Left lobe of liver (tissue), 2 donors: Measurements from ENCODE around the gene FREY1. TPM values are rescaled to one million over a fixed set of nuclear protein-coding genes. Genes with fewer than 3 reads are reported as not detected.

Experiments
- ATAC-seq: fragments of 200-7000 bp; cut with Tn5 transposase; one replicate; pipeline ENCODE4 v1.9.1; 2020; ENCODE audit warnings: mild to moderate bottlenecking, moderate library complexity
- DNase-seq: peaks from one replicate; pipeline ENCODE4 v3.0.0-alpha.2; 2020; ENCODE audit warnings: low spot score
- total RNA-seq: library from RNA; stranded (reverse); gene quantifications from one replicate; pipeline ENCODE4 v1.2.1, GENCODE V29; 2021
- donor health status: DM: no; HTN: no; CAD: no; lungs with moderate emphysema.
- donor health status: DM: no; HTN: yes; CAD: no.

The FREY1 gene
- total RNA-seq, 1 donor from 2014 or later: 0.68 TPM

DNA sequence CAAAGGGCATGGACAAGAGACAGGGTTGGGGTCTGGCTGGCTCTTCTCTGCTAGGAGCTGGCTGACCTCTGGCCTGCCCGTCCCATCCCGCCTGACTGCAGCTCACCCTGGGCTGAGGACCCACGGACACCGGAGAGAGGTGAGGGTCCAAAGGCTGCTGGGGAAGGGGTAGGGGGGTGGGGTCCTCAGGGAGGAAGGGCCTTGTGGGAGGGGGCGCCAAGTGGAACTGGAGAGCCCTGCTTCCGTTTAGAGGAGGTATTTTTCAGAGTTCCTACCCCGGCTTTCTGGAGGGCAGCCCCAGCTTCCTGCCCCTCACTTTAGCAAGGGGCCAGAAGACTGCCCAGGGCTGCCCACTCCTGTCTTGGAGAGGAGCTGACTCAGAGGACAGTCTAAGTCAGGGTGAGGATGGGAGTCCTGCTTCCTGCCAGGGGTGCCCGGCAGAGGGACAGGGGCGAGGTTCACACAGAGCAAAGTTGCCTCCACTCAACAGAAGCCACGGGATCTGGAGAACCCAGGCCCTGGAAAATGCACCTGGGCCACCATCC lies 22.5 kb upstream of the FREY1 start:
- DNase-seq (no peak), ATAC-seq (no peak)

DNA sequence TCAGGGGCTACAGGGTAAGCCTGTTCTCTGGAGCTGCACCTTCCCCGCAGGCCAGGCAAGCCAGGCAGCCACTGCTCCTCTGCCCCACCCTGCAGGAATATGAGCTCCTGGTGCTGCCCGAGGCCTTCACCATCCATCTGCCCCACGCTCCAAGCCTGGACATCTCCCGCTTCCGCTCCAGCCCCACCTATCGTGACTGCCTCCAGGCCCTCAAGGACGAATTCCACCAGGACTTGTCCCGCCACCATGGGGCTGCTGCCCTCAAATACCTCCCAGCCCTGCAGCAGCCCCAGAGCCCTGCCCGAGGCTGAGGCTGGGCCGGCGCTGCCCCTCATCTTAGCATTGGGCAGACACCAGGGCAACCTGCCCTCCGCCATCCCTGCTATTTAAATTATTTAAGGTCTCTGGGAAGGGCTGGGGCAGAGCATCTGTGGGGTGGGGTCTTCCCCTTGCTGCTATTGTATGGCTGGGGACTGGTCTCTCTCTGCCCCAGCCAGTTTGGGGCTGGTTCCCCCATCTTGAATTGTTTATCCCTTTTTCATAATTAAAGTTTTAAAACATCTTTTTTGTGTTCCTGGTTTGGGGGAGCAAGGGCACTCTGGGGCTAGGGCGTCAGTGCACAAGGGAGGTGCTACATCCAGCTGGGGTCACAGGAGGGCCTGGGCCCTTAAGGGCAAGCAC lies 21.6 kb upstream of the FREY1 start:
- DNase-seq: peak; percentile 43

DNA sequence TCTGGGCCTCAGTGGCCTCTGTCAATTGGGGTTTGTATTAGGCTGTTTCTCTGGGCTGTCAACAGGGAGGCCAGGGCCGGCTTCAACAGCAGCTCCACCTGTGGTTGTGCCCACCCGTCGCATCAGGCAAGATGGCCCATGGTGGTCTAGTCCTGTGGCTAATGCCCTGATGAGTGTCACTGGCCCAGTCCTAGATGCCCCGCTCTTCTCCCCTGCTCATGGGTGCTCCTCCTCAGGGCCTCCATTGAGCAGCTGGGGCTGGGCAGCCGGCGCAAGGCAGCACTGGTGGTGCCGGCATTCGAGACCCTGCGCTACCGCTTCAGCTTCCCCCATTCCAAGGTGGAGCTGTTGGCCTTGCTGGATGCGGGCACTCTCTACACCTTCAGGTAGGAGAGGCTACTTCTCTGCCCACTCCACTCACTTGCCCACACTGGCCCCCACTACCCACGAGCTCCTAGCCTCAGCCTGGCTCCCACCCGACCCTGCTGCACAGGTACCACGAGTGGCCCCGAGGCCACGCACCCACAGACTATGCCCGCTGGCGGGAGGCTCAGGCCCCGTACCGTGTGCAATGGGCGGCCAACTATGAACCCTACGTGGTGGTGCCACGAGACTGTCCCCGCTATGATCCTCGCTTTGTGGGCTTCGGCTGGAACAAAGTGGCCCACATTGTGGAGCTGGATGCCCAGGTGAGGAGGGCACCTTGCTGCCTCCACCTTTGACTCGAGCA lies 20.8 kb upstream of the FREY1 start:
- DNase-seq: no peak
- no peak for ATAC-seq

More for the DNA sequence above, 21.6 kb upstream of the FREY1 start:
- no peak for ATAC-seq

DNA sequence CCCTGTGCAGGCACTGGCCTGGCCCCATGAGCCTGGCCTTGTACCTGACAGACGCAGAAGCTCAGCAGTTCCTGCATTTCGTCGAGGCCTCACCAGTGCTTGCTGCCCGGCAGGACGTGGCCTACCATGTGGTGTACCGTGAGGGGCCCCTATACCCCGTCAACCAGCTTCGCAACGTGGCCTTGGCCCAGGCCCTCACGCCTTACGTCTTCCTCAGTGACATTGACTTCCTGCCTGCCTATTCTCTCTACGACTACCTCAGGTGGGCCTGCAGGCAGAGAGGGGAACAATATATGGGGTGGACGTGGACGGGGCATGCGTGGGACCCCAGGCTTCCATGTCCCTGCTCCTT lies 20.2 kb upstream of the FREY1 start:
- DNase-seq: no peak

DNA sequence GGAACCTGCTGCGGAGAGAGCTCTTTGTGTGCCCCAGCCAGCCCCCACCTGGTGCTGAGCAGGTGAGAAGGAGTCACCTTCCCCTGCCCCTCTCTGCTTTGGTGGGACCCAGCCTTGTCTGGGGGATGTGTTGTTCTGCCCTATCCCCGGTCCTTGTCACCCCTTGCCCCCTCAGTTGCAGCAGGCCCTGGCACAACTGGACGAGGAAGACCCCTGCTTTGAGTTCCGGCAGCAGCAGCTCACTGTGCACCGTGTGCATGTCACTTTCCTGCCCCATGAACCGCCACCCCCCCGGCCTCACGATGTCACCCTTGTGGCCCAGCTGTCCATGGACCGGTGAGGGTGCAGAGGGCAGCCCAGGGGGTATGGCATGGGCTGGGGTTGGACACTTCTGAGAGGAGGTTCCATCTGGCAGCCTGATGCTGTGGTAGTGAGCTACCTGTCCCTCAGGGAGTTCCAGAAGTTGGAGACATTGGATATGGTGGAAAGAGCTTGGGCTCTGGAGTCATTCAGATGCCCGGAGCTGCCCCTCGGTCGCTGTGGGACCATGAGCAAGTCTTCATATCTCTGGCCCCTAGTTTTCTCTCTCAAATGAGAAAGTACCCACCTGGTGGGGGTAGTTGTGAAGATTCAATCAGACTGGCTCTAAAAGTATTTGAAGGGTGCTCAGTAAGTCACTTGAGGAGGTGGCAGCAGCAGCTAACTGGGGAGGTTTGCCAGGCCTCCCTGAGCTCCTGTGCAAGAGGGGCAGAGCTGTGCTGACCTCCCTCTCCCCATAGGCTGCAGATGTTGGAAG lies 19.7 kb upstream of the FREY1 start:
- DNase-seq: no peak
- ATAC-seq: no peak

More for the DNA sequence above, 20.2 kb upstream of the FREY1 start:
- no peak for ATAC-seq

DNA sequence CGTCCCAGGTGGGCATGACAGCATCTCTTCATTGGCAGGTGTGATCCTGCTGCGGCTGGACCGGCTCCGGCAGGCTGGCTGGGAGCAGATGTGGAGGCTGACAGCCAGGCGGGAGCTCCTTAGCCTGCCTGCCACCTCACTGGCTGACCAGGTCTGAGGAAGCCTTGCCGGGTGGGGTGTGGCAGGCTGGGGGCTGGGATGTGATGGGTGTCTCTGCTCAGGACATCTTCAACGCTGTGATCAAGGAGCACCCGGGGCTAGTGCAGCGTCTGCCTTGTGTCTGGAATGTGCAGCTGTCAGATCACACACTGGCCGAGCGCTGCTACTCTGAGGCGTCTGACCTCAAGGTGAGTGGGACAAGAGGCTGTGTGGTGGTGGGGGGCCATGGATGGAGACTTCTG lies 18.9 kb upstream of the FREY1 start:
- no peak for DNase-seq
- ATAC-seq: no peak

DNA sequence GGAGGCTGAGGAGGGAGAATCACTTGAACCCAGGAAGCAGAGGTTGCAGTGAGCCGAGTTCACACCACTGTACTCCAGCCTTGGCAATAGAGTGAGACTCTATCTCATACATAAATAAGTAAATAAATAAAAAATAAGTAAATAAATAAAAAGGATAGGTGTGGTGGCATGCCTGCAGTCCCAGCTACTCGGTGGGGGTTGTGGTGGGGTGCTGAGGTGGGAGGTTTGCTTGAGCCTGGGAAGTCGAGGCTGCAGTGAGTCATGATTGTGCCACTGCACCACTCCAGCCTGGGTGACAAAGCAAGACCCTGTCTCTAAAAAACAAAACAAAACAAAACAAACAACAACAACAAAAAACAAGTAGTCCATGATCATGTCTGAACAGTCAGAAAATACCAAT lies 18.5 kb upstream of the FREY1 start:
- no peak for ATAC-seq
- no peak for DNase-seq

DNA sequence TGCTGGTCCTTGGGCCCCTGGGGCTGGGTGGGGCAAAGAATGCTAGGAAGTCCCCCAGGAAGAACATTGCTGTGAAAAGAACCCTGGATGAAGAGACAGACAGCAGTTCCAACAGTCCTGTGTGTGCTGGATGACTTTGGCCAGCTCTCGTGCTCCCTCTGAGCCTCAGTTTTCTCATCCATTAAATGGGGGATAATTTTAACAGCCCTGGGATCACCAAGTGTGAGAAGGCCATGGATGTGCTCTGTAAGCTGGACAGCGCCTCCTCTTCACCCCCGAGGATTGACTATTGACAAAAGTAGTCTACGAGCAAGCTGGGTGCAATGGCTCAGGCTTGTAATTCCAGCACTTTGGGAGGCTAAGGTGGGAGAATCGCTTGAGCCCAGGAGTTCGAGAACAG lies 17.9 kb upstream of the FREY1 start:
- DNase-seq (no peak), ATAC-seq (no peak)

DNA sequence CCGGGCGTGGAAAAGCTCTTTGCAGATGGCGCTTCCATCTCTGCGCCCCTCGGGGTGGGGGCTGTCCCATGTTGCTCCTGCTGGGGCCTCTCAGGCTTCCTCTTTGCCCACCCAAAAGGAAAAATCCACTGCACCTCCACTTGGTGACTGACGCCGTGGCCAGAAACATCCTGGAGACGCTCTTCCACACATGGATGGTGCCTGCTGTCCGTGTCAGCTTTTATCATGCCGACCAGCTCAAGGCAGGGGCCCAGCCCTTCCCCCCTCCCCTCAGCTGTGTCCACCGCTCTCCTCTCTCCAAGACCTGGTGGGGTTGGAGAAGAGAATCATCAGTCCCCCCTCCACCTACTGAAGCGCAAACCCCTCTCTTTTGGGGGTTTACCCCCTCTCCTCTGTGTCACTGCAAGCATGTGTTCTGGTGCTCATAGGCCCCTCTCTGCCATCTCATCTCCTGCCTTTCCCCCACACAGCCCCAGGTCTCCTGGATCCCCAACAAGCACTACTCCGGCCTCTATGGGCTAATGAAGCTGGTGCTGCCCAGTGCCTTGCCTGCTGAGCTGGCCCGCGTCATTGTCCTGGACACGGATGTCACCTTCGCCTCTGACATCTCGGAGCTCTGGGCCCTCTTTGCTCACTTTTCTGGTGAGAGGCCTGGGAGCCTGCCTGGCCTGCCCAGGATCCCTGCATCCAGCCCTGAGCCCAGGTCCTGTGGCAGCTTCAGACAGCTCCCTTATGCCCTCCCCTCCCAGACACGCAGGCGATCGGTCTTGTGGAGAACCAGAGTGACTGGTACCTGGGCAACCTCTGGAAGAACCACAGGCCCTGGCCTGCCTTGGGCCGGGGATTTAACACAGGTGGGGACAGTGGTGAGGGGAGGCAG lies 17.2 kb upstream of the FREY1 start:
- ATAC-seq: no peak
- no peak for DNase-seq

DNA sequence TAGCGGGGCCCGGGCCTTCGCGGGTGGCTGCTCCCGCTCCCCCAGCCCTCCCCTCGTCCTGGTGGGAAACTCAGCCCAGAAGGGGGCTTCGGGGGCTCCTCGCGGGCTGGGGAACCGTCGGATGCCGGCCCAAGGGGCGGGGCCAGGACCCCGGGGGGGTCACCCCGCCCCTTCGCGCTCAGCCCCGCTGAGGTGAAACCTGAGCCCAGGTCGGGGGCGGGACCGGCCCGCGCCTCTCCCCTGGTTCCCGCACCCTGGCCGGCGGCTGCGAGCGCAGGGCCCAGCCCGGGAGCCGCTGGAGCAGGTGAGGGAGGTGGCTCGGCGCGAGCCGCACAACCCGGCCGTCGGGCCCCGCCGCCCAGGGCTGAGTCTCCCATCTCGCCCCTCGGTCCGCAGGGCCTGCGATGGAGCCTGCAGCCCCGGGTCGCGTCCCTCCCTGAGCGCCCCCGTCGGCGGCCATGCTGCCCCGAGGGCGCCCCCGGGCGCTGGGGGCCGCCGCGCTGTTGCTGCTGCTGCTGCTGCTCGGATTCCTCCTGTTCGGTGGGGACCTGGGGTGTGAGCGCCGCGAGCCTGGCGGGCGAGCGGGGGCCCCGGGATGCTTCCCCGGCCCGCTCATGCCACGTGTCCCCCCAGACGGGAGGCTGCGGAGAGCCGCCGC lies 15.5 kb upstream of the FREY1 start, which contains the start of gene LARGE2:
LARGE2 (plus strand) TSS at position 232 of the 658 bp plus-strand sequence; CDS start at position 459, 227 bp downstream.
- DNase-seq (no peak), ATAC-seq (peak; percentile 59)

DNA sequence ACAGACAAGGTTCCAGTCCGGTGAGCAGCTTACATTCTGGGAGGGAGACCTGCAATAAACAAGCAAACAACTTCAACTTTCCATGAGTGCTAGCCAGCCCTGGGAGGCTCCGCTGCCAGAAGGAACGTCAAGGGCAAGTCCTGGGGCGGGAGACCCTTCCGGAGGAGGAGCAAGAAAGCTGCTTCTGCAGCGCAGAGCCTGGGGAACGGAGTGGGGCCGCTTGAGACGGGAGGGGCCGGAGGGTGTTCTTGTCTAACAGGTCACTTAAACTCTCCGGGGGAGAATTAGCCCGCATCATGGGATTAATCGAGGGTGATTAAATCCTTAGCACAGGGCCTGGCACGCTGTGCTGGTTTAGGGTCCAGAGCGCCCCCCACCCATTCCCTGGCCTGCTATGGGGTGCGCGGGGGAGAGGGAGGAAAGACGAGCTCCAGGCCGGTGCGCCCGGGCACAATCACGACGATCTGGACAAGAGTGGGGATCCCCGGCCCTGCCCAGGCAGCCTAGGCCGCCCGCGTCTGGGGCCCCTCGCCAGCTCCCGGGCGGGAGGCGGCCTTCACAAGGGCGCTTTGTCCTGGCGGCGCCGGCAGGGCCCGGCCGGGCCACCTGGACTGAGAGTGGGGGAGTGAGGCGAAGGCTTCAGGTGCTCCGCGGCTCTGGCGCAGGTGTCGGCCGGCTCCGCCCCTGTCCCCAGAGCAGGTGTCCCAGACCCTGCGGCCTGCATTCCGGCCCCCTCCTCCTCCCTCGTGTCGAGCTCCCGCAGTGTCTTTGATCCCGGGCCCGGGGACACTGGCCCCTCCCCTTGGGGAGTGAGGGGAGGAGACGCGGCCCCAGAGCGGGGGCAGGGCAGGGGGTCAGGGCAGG lies 14.7 kb upstream of the FREY1 start:
- DNase-seq (peak; percentile 69), ATAC-seq (peak; percentile 53)

DNA sequence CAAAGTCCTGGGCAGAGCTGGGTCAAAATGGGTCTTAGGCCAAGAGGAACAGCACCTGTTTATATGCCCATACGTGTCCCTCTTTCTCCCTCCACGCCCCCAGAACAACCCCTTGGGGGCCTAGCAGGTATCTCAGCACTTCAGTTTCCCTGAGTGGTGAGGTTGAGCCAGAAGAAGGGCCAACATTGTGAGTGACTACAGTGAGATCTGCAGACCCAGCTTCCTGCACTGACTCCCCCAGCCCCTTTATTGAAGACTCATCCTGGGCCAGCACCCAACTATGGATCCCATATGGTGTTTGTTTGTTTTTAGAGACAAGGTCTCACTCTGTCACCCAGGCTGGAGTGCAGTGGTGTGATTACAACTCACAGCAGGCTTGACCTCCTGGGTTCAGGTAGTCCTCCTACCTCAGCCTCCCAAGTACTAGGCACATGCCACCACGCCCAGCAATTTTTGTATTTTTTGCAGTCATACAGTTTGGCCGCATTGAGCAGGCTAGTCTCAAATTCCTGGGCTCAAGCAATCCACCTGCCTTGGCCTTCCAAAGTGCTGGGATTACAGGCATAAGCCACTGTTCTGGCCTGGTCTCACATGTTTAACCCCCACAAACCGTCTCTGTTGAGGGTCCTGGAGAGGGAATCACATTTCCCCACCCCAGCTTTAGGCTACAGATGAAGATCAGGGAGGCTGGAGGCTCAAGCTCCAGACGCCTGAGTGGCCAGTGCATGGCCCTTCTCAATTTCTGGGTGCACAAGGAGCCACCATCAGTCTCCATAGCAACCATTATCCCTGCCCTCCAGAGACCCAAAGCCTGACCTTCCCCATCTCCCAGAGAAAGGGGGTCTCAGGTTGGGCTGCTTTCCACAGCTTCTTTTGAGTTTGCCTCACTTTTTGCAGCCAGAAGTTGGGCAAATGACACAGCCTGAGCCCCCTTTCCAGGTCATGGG lies 13.7 kb upstream of the FREY1 start:
- no peak for DNase-seq
- no peak for ATAC-seq

DNA sequence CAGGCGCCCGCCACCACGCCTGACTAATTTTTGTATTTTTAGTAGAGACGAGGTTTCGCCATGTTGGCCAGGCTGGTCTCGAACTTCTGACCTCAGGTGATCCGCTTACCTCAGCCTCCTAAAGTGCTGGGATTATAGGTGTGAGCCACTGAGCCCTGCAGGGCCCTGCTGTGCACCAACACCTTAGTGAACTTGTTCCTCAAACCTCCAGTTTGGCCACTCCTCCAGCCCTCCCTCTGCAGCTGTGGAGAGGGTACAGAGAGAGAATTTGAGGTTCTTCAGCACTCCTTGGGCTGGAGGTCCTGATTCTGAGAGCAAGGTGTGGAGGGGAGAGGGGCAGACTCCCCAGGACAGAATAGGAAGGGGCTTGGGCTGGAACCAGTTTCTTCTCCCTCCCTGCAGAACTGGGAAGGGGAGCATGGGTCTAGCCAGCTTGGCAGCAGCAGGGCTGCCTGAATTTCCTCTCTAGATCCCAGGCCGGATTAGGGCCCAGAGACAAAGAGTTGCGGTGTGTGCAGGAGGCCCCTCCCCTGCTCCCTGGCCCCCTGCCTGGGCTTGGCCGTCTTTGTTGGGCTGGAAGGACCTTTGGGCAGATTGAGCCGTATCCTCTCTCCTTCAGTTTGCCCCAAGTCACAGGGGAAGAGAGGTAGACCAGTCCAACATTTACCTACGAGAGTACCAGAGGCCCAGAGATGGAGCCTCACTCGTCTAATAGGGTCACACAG lies 12.9 kb upstream of the FREY1 start:
- no peak for DNase-seq

DNA sequence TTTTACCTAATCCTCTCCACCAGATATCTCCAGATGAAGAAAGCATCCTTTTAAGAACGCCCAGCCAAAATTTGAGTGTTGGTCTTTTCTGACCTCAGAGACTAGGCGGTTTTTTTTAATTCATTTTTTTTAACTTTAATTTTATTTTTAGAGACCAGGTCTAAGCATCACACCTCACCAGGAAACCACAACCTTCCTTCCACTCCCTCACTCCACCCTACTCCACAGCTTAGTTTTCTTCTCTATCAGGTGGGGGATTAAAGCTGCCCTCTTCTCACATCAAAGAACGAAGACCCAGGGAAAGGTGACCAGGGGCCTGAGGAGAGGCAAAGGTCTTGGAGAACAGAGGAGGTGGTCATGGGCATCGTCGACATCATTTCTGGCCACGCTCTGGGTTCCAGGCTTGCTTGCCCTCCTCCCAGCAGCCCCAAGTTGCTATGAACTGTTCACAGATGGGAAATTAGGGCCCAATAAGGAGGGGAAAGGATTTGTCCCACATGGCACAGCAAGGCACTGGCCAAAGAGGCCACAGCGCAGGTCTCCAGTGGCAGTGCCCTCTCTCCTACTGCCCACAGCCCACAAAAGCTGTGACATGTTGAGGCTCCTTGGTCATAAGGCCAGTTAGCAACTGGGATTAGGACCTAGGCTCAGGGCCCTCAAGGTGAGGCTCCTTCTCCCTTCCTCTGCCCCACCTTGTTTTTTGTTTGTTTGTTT lies 12.0 kb upstream of the FREY1 start:
- DNase-seq: no peak
- ATAC-seq: no peak

More for the DNA sequence above, 12.9 kb upstream of the FREY1 start:
- no peak for ATAC-seq

DNA sequence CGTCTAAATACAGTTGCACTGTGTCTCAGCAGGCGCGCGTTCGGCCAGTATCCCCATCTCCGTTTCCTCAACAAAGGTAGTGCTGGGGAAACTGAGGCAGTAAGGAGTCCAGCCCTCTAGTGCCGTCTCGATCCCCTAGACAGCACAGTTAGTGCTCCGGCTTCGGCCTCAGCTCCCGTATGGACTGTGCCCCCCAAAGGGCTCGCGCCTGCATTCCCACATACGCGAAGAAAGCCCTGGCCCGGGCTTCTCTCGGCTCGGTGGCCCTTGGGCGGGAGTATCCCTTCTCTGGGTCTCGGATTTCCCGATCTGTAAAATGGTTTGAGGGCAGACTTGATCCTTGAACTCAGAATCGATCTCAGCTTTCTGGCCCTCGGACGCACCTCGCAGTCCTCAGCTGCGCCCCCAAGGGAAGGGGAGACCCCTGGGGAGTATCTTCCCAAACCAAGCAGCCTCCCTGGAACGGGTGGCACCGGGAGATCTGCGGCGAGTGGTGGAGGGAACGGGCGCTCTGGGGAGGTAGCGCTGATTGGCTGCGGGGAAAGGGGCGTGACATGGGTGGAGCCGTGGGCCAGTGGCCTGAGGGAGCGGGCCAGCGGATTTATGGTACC lies 11.4 kb upstream of the FREY1 start:
- DNase-seq: peak; percentile 90
- peak; percentile 74 for ATAC-seq
